DOHH2 (cell line): Measurements from ENCODE around the gene SCRN1.

ENCODE experiments used
- H3F3A ChIP-seq: fragments of 200-600 bp; sonication (generic), shearing (Covaris generic); 2 replicates; pipeline ENCODE4 v1.6.0; 2016; ENCODE audit warnings: antibody characterized with exemption, mild to moderate bottlenecking; ENCODE audit not compliant: control insufficient read depth, insufficient read depth
- H3K27ac ChIP-seq: fragments of 200-600 bp; sonication (generic); 2 replicates; pipeline ENCODE4 v1.5.1; 2014; ENCODE audit warnings: low read depth, mild to moderate bottlenecking, low read length, moderate library complexity
- H3K27me3 ChIP-seq: fragments of 200-600 bp; sonication (generic); 2 replicates; pipeline ENCODE4 v1.6.1; 2014; ENCODE audit warnings: mild to moderate bottlenecking, low read length, mixed read lengths; ENCODE audit not compliant: control insufficient read depth
- H3K36me3 ChIP-seq: fragments of 200-600 bp; sonication (generic); 2 replicates; pipeline ENCODE4 v1.6.1; 2014; ENCODE audit warnings: mild to moderate bottlenecking, low read length, moderate library complexity, mixed read lengths; ENCODE audit not compliant: control insufficient read depth
- H3K4me1 ChIP-seq: fragments of 200-600 bp; sonication (generic); 2 replicates; pipeline ENCODE4 v1.6.1; 2014; ENCODE audit warnings: mild to moderate bottlenecking, low read length, mixed read lengths; ENCODE audit not compliant: control insufficient read depth
- H3K4me2 ChIP-seq: fragments of 200-600 bp; sonication (generic); 2 replicates; pipeline ENCODE4 v1.6.0; 2014; ENCODE audit warnings: mild to moderate bottlenecking, low read length, moderate library complexity
- H3K4me3 ChIP-seq: fragments of 200-600 bp; sonication (generic); 2 replicates; pipeline ENCODE4 v1.5.1; 2014; ENCODE audit warnings: mild to moderate bottlenecking, low read length, mixed read lengths
- H3K79me2 ChIP-seq: fragments of 200-600 bp; sonication (generic); 2 replicates; pipeline ENCODE4 v1.6.1; 2014; ENCODE audit warnings: mild to moderate bottlenecking, low read length, mixed read lengths; ENCODE audit not compliant: control insufficient read depth
- H3K9me2 ChIP-seq: fragments of 200-600 bp; sonication (generic); replicated peaks from 2 replicates; pipeline ENCODE4 v1.6.1; 2014; ENCODE audit warnings: mild to moderate bottlenecking, low read length, mixed read lengths; ENCODE audit not compliant: control insufficient read depth
- H3K9me3 ChIP-seq: fragments of 200-600 bp; sonication (generic); 2 replicates; pipeline ENCODE4 v1.6.1; 2014; ENCODE audit warnings: antibody characterized with exemption, low read length, mixed read lengths; ENCODE audit not compliant: control insufficient read depth, insufficient read depth
- H4K20me1 ChIP-seq: fragments of 200-600 bp; sonication (generic); 2 replicates; pipeline ENCODE4 v1.6.0; 2014; ENCODE audit warnings: low read depth, mild to moderate bottlenecking, antibody characterized with exemption, low read length, moderate library complexity; ENCODE audit not compliant: control insufficient read depth, insufficient read depth
- EZH2phosphoT487 ChIP-seq: fragments of 200-600 bp; sonication (generic); IDR thresholded peaks from 2 replicates; pipeline ENCODE4 v1.6.1; 2017; ENCODE audit warnings: borderline replicate concordance, mild to moderate bottlenecking, antibody characterized with exemption, low read length, moderate library complexity, mixed read lengths
- TF ChIP-seq, protein P1 (sequence below): fragments of 200-600 bp; sonication (generic); IDR thresholded peaks from one replicate; pipeline ENCODE4 v1.5.1; 2014; ENCODE audit warnings: antibody characterized with exemption, mild to moderate bottlenecking, low read depth, low read length; ENCODE audit not compliant: poor library complexity, severe bottlenecking

The SCRN1 gene

DNA sequence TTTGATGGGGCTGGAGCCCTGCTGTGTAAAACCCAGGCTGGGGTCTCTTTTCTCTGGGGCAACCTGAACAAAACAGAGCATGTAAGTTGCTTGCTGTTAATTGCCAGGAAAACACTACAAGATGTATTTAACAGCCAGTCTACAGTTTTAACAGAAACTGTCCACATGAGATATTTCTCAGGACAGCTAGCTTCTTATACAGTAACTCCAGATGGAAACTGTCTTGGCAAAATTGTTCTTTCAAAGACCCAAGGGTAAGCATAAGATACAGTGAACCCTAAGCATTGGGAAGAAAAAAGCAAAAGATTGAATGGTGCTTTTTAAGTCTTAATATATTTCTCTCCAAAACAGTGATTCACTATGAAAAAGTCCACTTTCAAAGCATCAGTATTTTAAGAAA lies 28.9 kb upstream of the SCRN1 start:
- no peaks in the 10 kb centered on the region for H3K9me3 ChIP-seq
- no peaks in the 10 kb centered on the region for H3K27me3 ChIP-seq
- H3K9me2 ChIP-seq = no peaks in the 10 kb centered on the region
- TF ChIP-seq, protein P1, sequence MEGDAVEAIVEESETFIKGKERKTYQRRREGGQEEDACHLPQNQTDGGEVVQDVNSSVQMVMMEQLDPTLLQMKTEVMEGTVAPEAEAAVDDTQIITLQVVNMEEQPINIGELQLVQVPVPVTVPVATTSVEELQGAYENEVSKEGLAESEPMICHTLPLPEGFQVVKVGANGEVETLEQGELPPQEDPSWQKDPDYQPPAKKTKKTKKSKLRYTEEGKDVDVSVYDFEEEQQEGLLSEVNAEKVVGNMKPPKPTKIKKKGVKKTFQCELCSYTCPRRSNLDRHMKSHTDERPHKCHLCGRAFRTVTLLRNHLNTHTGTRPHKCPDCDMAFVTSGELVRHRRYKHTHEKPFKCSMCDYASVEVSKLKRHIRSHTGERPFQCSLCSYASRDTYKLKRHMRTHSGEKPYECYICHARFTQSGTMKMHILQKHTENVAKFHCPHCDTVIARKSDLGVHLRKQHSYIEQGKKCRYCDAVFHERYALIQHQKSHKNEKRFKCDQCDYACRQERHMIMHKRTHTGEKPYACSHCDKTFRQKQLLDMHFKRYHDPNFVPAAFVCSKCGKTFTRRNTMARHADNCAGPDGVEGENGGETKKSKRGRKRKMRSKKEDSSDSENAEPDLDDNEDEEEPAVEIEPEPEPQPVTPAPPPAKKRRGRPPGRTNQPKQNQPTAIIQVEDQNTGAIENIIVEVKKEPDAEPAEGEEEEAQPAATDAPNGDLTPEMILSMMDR = no peak
- no peak for TF ChIP-seq EZH2phosphoT487
- H4K20me1 ChIP-seq = no peaks in the 10 kb centered on the region
- peaks cover 32% of the 10 kb centered on the region for H3K4me1 ChIP-seq
- peaks cover 61% of the 10 kb centered on the region for H3K36me3 ChIP-seq
- peaks cover 12% of the 10 kb centered on the region for H3F3A ChIP-seq
- H3K27ac ChIP-seq = no peak overlapping the region
- H3K79me2 ChIP-seq = peaks cover 22% of the 10 kb centered on the region
- H3K4me2 ChIP-seq = no peak overlapping the region
- no peak overlapping the region for H3K4me3 ChIP-seq

DNA sequence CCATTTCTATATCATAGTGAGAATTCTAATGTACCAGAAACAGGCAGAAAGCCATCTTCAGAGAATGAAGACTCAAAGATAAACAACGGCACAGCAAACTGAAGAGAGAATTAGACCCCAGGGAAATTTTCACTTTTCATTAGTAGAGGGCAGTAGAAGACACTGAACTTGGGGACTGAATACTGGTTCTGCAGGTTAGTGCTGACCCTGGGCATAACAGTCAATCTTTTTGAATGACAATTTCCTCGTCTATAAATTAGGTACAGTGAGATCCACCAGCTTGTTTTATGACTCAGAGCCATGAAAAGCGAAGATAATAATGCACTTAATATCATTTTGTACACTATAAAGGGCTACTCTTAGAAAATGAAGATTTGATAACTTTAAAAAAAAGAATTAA lies 23.2 kb upstream of the SCRN1 start:
- Histone ChIP-seq H3K4me2 (no peak overlapping the region), H4K20me1 (no peaks in the 10 kb centered on the region), H3K79me2 (no peaks in the 10 kb centered on the region), H3K9me3 (no peaks in the 10 kb centered on the region), H3K9me2 (no peaks in the 10 kb centered on the region), H3K4me1 (no peaks in the 10 kb centered on the region), H3K36me3 (peaks cover 28% of the 10 kb centered on the region), H3K27me3 (no peaks in the 10 kb centered on the region), H3F3A (0 out of 2 replicates have a peak, but pooled peaks cover 2% of the 10 kb centered on the region), H3K4me3 (no peak overlapping the region), H3K27ac (no peak overlapping the region)
- TF ChIP-seq EZH2phosphoT487 = no peak
- TF ChIP-seq, protein P1 = no peak

DNA sequence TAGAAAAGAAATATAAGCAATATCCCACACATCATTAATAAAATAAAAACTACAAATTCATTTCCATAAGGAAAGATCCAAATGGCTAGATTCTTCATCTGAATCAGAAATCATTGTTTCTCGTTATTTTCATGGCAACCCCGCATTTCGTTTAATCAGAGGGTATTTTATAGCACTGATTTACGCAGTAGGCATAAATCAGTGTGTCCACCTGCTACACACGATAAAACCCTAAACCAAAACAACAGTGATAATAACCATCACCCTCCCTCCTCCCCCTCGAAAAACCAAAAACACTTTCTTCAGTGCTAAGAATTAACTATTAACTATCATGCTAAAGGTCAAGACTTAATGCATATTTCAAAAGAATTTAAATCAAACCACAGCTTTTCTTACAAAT lies 20.4 kb upstream of the SCRN1 start:
- Histone ChIP-seq H3K4me3 (no peak overlapping the region), H3K4me2 (no peak overlapping the region), H3K79me2 (no peaks in the 10 kb centered on the region), H3F3A (0 out of 2 replicates have a peak, but pooled peaks cover 2% of the 10 kb centered on the region), H3K27ac (no peak overlapping the region), H3K9me2 (no peaks in the 10 kb centered on the region), H3K4me1 (no peaks in the 10 kb centered on the region), H3K9me3 (no peaks in the 10 kb centered on the region), H3K27me3 (no peaks in the 10 kb centered on the region), H3K36me3 (peaks cover 15% of the 10 kb centered on the region), H4K20me1 (no peaks in the 10 kb centered on the region)
- no peak for TF ChIP-seq EZH2phosphoT487
- TF ChIP-seq, protein P1 = no peak

DNA sequence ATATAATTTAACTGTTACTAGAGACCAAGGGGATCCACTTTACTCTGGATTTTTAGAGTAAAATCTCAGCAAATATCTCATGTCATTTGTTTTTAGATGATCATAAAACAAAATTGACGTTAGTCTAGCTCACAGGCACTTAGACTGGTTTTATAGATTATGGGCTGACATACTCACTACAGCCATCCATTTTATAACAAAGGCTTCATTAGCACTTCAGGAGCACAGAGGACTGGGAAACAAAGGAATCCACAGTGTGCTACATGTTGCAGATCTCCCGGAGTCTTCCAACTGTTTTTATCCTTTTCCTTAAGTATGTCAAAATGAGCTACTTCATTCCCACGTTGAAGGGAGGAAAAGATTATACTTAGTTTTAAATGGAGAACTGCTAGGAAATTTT lies 15.9 kb upstream of the SCRN1 start:
- no peak overlapping the region for H3K4me3 ChIP-seq
- H4K20me1 ChIP-seq = no peaks in the 10 kb centered on the region
- H3K4me2 ChIP-seq = no peak overlapping the region
- no peaks in the 10 kb centered on the region for H3K79me2 ChIP-seq
- H3K27me3 ChIP-seq = no peaks in the 10 kb centered on the region
- H3F3A ChIP-seq = no peaks in the 10 kb centered on the region
- no peaks in the 10 kb centered on the region for H3K9me3 ChIP-seq
- no peaks in the 10 kb centered on the region for H3K36me3 ChIP-seq
- no peaks in the 10 kb centered on the region for H3K4me1 ChIP-seq
- no peak for TF ChIP-seq EZH2phosphoT487
- TF ChIP-seq, protein P1 = no peak
- H3K9me2 ChIP-seq = no peaks in the 10 kb centered on the region
- H3K27ac ChIP-seq = no peak overlapping the region
